ENCODE results near the gene ZEB2. TPM values are rescaled to one million over a fixed set of nuclear protein-coding genes. Genes with fewer than 3 reads are reported as not detected.

Gene ZEB2
- polyA plus RNA-seq, 2 of the 4 experiments (the other 2 are of a cell fraction), result 4.2 to 7.0 TPM

DNA sequence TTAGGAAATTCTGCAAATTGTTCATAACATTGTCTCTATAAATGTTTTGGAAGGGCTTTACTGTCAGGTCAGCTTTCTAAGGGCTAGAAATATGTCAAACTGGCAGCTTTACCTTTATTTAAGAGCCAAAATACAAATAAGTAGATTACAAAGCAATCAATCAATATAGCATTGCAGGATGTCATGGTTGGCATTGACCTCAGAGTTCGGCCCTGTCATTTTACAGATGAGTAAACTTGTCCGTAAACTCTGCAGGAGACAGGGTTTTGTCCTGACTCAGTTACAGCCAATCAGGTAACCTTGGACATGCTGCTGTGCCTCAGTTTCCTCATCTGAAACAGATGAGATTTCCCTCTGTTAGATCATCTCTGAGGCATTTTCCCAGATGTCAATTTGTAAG lies 25.9 kb upstream of the ZEB2 start:
- DNase-seq (ENCODE audit: low read depth in 1 of 2, low spot score in 1 of 2), result no peak
- WGBS (ENCODE audit: missing lambda C conversion rate), result 88% methylated on average over 2 of the region's 2 CpGs
- ATAC-seq, result no peak
- Histone ChIP-seq H3K27ac (no peak overlapping the region), H3K4me2 (no peak overlapping the region), H3K4me1 (no peaks in the 10 kb centered on the region), H3K9me3 (no peaks in the 10 kb centered on the region), H3K4me3 (no peak overlapping the region)
- ChIA-PET POLR2A (no interaction called here), CTCF (no interaction called here)
- no peak for FAIRE-seq
- TF ChIP-seq MAFK (IDR thresholded peaks at IDR 0.05; ENCODE audit: partially characterized antibody), result no peak
- TF ChIP-seq CBX2 (IDR thresholded peaks at IDR 0.05; ENCODE audit: borderline replicate concordance, low read depth), result no peak
- no peak for TF ChIP-seq CEBPB (IDR thresholded peaks at IDR 0.05)
- no peak for TF ChIP-seq POLR2A (IDR thresholded peaks at IDR 0.05; ENCODE audit: low read length)
- no peak for TF ChIP-seq CHD4 (IDR thresholded peaks at IDR 0.05; ENCODE audit: borderline replicate concordance)
- no peak for TF ChIP-seq HOXB5 (CRISPR knock-in tag; IDR thresholded peaks at IDR 0.05)
- no peak for TF ChIP-seq MAZ (IDR thresholded peaks at IDR 0.05; ENCODE audit: borderline replicate concordance, low read depth, low read length)
- TF ChIP-seq, protein P1, sequence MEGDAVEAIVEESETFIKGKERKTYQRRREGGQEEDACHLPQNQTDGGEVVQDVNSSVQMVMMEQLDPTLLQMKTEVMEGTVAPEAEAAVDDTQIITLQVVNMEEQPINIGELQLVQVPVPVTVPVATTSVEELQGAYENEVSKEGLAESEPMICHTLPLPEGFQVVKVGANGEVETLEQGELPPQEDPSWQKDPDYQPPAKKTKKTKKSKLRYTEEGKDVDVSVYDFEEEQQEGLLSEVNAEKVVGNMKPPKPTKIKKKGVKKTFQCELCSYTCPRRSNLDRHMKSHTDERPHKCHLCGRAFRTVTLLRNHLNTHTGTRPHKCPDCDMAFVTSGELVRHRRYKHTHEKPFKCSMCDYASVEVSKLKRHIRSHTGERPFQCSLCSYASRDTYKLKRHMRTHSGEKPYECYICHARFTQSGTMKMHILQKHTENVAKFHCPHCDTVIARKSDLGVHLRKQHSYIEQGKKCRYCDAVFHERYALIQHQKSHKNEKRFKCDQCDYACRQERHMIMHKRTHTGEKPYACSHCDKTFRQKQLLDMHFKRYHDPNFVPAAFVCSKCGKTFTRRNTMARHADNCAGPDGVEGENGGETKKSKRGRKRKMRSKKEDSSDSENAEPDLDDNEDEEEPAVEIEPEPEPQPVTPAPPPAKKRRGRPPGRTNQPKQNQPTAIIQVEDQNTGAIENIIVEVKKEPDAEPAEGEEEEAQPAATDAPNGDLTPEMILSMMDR (IDR thresholded peaks at IDR 0.05), result no peak
- no peak for TF ChIP-seq HEYL (CRISPR knock-in tag; IDR thresholded peaks at IDR 0.05)
- no peak for TF ChIP-seq GATA3 (IDR thresholded peaks at IDR 0.05; ENCODE audit: borderline replicate concordance)
- no peak for TF ChIP-seq POLR2AphosphoS2 (conservative IDR thresholded peaks at IDR 0.05; ENCODE audit: low read length)
- no peak for TF ChIP-seq ZNF302 (CRISPR knock-in tag; IDR thresholded peaks at IDR 0.05)
- TF ChIP-seq, protein P2, sequence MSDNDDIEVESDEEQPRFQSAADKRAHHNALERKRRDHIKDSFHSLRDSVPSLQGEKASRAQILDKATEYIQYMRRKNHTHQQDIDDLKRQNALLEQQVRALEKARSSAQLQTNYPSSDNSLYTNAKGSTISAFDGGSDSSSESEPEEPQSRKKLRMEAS (IDR thresholded peaks at IDR 0.05), result no peak
- TF ChIP-seq HDAC2 (IDR thresholded peaks at IDR 0.05), result no peak
- TF ChIP-seq JUN (IDR thresholded peaks at IDR 0.05), result no peak
- no peak for TF ChIP-seq FOSB (CRISPR knock-in tag; IDR thresholded peaks at IDR 0.05)
- TF ChIP-seq, protein P3, sequence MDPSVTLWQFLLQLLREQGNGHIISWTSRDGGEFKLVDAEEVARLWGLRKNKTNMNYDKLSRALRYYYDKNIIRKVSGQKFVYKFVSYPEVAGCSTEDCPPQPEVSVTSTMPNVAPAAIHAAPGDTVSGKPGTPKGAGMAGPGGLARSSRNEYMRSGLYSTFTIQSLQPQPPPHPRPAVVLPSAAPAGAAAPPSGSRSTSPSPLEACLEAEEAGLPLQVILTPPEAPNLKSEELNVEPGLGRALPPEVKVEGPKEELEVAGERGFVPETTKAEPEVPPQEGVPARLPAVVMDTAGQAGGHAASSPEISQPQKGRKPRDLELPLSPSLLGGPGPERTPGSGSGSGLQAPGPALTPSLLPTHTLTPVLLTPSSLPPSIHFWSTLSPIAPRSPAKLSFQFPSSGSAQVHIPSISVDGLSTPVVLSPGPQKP (IDR thresholded peaks at IDR 0.05; ENCODE audit: low read depth, low read length), result no peak
- TF ChIP-seq, protein P4, sequence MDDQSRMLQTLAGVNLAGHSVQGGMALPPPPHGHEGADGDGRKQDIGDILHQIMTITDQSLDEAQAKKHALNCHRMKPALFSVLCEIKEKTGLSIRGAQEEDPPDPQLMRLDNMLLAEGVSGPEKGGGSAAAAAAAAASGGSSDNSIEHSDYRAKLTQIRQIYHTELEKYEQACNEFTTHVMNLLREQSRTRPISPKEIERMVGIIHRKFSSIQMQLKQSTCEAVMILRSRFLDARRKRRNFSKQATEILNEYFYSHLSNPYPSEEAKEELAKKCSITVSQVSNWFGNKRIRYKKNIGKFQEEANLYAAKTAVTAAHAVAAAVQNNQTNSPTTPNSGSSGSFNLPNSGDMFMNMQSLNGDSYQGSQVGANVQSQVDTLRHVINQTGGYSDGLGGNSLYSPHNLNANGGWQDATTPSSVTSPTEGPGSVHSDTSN (IDR thresholded peaks at IDR 0.05), result no peak
- no peak for TF ChIP-seq SREBF2 (IDR thresholded peaks at IDR 0.05)
- TF ChIP-seq EP300 (IDR thresholded peaks at IDR 0.05), result no peak

DNA sequence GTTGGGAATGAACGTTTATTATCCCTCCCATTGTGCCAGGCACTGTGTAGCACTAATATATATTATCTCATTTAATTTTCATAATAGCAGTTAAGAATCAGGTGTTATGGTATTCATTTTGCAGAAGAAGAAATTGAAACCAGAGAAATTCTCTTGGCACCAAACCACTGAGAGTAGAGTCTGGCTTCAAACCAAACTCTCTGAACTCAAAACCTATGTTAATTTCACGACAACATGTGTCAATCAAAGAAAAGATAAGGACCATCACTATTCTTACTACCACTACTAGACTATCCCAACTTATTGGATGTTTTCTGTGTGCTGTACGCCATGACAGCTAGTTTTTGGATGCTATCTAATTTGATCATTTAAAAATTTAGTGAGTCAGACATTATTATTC lies 24.1 kb upstream of the ZEB2 start:
- Histone ChIP-seq H3K27ac (no peak overlapping the region), H3K4me1 (no peaks in the 10 kb centered on the region), H3K4me3 (no peak overlapping the region), H3K9me3 (no peaks in the 10 kb centered on the region), H3K4me2 (no peak overlapping the region)
- FAIRE-seq, result no peak
- DNase-seq (ENCODE audit: low read depth in 1 of 2, low spot score in 1 of 2), result no peak
- ChIA-PET CTCF (interaction anchor here (1.5 kb wide), 1 partner anchor 17 kb away, joined by 3 read pairs; no protein-coding TSS in a partner anchor), POLR2A (no interaction called here)
- 55% methylated on average over 3 of the region's 3 CpGs for WGBS (ENCODE audit: missing lambda C conversion rate)
- no peak for ATAC-seq
- TF ChIP-seq HOXB13 (CRISPR knock-in tag; IDR thresholded peaks at IDR 0.05; ENCODE audit: low read depth) (no peak), FOXS1 (CRISPR knock-in tag; IDR thresholded peaks at IDR 0.05) (no peak), MAFK (IDR thresholded peaks at IDR 0.05; ENCODE audit: partially characterized antibody) (no peak), ZFP36 (IDR thresholded peaks at IDR 0.05; ENCODE audit: borderline replicate concordance, partially characterized antibody) (no peak), RFX5 (IDR thresholded peaks at IDR 0.05) (no peak), MAZ (IDR thresholded peaks at IDR 0.05; ENCODE audit: borderline replicate concordance, low read depth, low read length) (no peak), SREBF2 (IDR thresholded peaks at IDR 0.05) (no peak), RAD21 (conservative IDR thresholded peaks at IDR 0.05 in 1 of 2, IDR thresholded peaks at IDR 0.05 in 1 of 2) (no peak), RNF2 (IDR thresholded peaks at IDR 0.05; ENCODE audit: borderline replicate concordance, low read depth) (no peak), CHD4 (IDR thresholded peaks at IDR 0.05; ENCODE audit: borderline replicate concordance) (no peak), EP300 (IDR thresholded peaks at IDR 0.05) (no peak), NR3C1 (IDR thresholded peaks at IDR 0.05) (no peak), TFCP2L1 (CRISPR knock-in tag; IDR thresholded peaks at IDR 0.05) (no peak), POLR2A (IDR thresholded peaks at IDR 0.05; ENCODE audit: low read length) (no peak), PHF8 (IDR thresholded peaks at IDR 0.05; ENCODE audit: borderline replicate concordance, low read depth) (no peak), ZC3H11A (IDR thresholded peaks at IDR 0.05) (no peak)
- TF ChIP-seq, protein P5, sequence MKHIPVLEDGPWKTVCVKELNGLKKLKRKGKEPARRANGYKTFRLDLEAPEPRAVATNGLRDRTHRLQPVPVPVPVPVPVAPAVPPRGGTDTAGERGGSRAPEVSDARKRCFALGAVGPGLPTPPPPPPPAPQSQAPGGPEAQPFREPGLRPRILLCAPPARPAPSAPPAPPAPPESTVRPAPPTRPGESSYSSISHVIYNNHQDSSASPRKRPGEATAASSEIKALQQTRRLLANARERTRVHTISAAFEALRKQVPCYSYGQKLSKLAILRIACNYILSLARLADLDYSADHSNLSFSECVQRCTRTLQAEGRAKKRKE (CRISPR knock-in tag; IDR thresholded peaks at IDR 0.05; ENCODE audit: low read depth), result no peak
